NCI-H187 treated with DMSO at 0.1 percent for 48 hours (cell line): ENCODE measurements around the gene RPS16.

Source experiments
- DNase-seq: peaks from one replicate; lab custom pipeline; 2025; lab: John Stamatoyannopoulos, UW

The RPS16 gene

GRCh38 chr19:39388657-39389056, 47.1 kb downstream of the RPS16 start:
- DNase-seq = no peak

DNA sequence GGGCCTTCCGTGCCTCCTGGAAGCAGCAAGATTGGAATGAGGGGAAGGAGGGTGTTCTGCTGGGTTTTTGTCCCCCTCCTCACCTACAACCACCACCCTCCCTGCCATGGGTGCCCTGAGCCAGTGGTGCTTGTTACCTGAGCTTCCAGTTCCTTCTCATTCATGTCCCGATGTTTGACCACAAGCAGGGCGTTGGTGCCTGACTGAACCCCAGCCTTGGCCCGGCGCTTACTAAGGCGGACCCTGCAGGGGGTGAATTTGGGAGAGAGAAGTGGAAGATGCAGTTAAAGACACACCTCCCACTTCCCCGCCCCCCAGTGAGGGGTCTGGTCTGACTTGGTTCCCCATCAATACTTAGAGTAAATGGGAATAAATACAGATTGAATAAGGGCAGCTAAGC, 49.2 kb downstream of the RPS16 start:
- no peak for DNase-seq

- DNase-seq = no peak
Observed at GRCh38 chr19:39385629-39386411, 49.9 kb downstream of the RPS16 start.

GRCh38 chr19:39384839-39385568, 50.7 kb downstream of the RPS16 start:
- DNase-seq = no peak
